BLaER1 (cell line): ENCODE measurements around the gene OTOS.

Experiments used
- H3K27ac ChIP-seq: shearing (Covaris generic); formaldehyde crosslinking; 2 replicates; pipeline ENCODE4 v1.8.1; 2022
- H3K27me3 ChIP-seq: shearing (Covaris generic); formaldehyde crosslinking; 2 replicates; pipeline ENCODE4 v1.8.1; 2022
- H3K36me3 ChIP-seq: shearing (Covaris generic); formaldehyde crosslinking; 2 replicates; pipeline ENCODE4 v1.8.1; 2022
- H3K4me1 ChIP-seq: shearing (Covaris generic); formaldehyde crosslinking; 2 replicates; pipeline ENCODE4 v1.8.1; 2022
- H3K4me2 ChIP-seq: shearing (Covaris generic); formaldehyde crosslinking; 2 replicates; pipeline ENCODE4 v1.8.1; 2022
- H3K4me3 ChIP-seq: shearing (Covaris generic); formaldehyde crosslinking; 2 replicates; pipeline ENCODE4 v1.8.1; 2022
- H3K9ac ChIP-seq: shearing (Covaris generic); formaldehyde crosslinking; 2 replicates; pipeline ENCODE4 v1.8.1; 2022
- H3K9me3 ChIP-seq: shearing (Covaris generic); formaldehyde crosslinking; 2 replicates; pipeline ENCODE4 v1.8.1; 2022
- H4K20me1 ChIP-seq: shearing (Covaris generic); formaldehyde crosslinking; 2 replicates; pipeline ENCODE4 v1.8.1; 2022
- Cebpa-rat ChIP-seq: shearing (Covaris generic); IDR thresholded peaks from 2 replicates; pipeline ENCODE4 v1.8.1; 2022

OTOS gene

GRCh38 chr2:240162939-240163714 lies 22.7 kb upstream of the OTOS start:
- no peaks in the 10 kb centered on the region for H3K4me1 ChIP-seq
- no peak for TF ChIP-seq Cebpa-rat
- no peak overlapping the region for H3K4me2 ChIP-seq
- no peaks in the 10 kb centered on the region for H3K9me3 ChIP-seq
- no peak overlapping the region for H3K9ac ChIP-seq
- H3K27me3 ChIP-seq: no peaks in the 10 kb centered on the region
- H3K4me3 ChIP-seq: no peak overlapping the region
- no peaks in the 10 kb centered on the region for H3K36me3 ChIP-seq
- no peaks in the 10 kb centered on the region for H4K20me1 ChIP-seq
- H3K27ac ChIP-seq: no peak overlapping the region

GRCh38 chr2:240162531-240162930 lies 22.1 kb upstream of the OTOS start:
- Histone ChIP-seq H3K9me3 (no peaks in the 10 kb centered on the region), H3K27ac (no peak overlapping the region), H3K27me3 (no peaks in the 10 kb centered on the region), H3K9ac (no peak overlapping the region), H3K4me2 (no peak overlapping the region), H3K4me1 (no peaks in the 10 kb centered on the region), H4K20me1 (no peaks in the 10 kb centered on the region), H3K4me3 (no peak overlapping the region), H3K36me3 (no peaks in the 10 kb centered on the region)
- no peak for TF ChIP-seq Cebpa-rat

- Histone ChIP-seq H3K27me3 (no peaks in the 10 kb centered on the region), H3K9me3 (no peaks in the 10 kb centered on the region), H3K4me3 (no peak overlapping the region), H3K4me1 (no peaks in the 10 kb centered on the region), H3K36me3 (no peaks in the 10 kb centered on the region), H3K27ac (no peak overlapping the region), H3K9ac (no peak overlapping the region), H3K4me2 (no peak overlapping the region), H4K20me1 (no peaks in the 10 kb centered on the region)
- TF ChIP-seq Cebpa-rat: no peak
These were observed 21.6 kb upstream of the OTOS start for GRCh38 chr2:240162032-240162431.

GRCh38 chr2:240161087-240161750 lies 20.8 kb upstream of the OTOS start:
- Histone ChIP-seq H3K9ac (no peak overlapping the region), H3K4me2 (no peak overlapping the region), H3K27ac (no peak overlapping the region), H3K27me3 (no peaks in the 10 kb centered on the region), H4K20me1 (no peaks in the 10 kb centered on the region), H3K9me3 (no peaks in the 10 kb centered on the region), H3K4me3 (no peak overlapping the region), H3K36me3 (no peaks in the 10 kb centered on the region), H3K4me1 (no peaks in the 10 kb centered on the region)
- TF ChIP-seq Cebpa-rat: no peak

GRCh38 chr2:240160291-240161086 lies 20.0 kb upstream of the OTOS start:
- no peaks in the 10 kb centered on the region for H3K4me1 ChIP-seq
- H3K9ac ChIP-seq: no peak overlapping the region
- no peaks in the 10 kb centered on the region for H3K36me3 ChIP-seq
- no peaks in the 10 kb centered on the region for H4K20me1 ChIP-seq
- H3K27me3 ChIP-seq: no peaks in the 10 kb centered on the region
- no peak overlapping the region for H3K4me2 ChIP-seq
- no peak for TF ChIP-seq Cebpa-rat
- no peak overlapping the region for H3K27ac ChIP-seq
- no peaks in the 10 kb centered on the region for H3K9me3 ChIP-seq
- H3K4me3 ChIP-seq: no peak overlapping the region

GRCh38 chr2:240159251-240159839 lies 18.9 kb upstream of the OTOS start:
- Histone ChIP-seq H3K4me1 (no peaks in the 10 kb centered on the region), H3K27me3 (no peaks in the 10 kb centered on the region)
- no peak for TF ChIP-seq Cebpa-rat

GRCh38 chr2:240157147-240157470 lies 16.7 kb upstream of the OTOS start:
- no peak overlapping the region for H3K4me3 ChIP-seq
- H3K4me1 ChIP-seq: no peaks in the 10 kb centered on the region
- no peaks in the 10 kb centered on the region for H4K20me1 ChIP-seq
- no peak overlapping the region for H3K9ac ChIP-seq
- H3K9me3 ChIP-seq: no peaks in the 10 kb centered on the region
- no peaks in the 10 kb centered on the region for H3K36me3 ChIP-seq
- TF ChIP-seq Cebpa-rat: no peak
- no peaks in the 10 kb centered on the region for H3K27me3 ChIP-seq
- no peak overlapping the region for H3K27ac ChIP-seq
- H3K4me2 ChIP-seq: no peak overlapping the region

More at GRCh38 chr2:240159251-240159839, 18.9 kb upstream of the OTOS start:
- H3K4me3 ChIP-seq: no peak overlapping the region
- H3K27ac ChIP-seq: no peak overlapping the region
- H3K9me3 ChIP-seq: no peaks in the 10 kb centered on the region
- H4K20me1 ChIP-seq: no peaks in the 10 kb centered on the region
- no peak overlapping the region for H3K4me2 ChIP-seq
- H3K36me3 ChIP-seq: no peaks in the 10 kb centered on the region
- H3K9ac ChIP-seq: no peak overlapping the region

- Histone ChIP-seq H3K9ac (no peak overlapping the region), H3K36me3 (no peaks in the 10 kb centered on the region), H3K4me1 (no peaks in the 10 kb centered on the region), H3K9me3 (no peaks in the 10 kb centered on the region), H3K27ac (no peak overlapping the region), H4K20me1 (no peaks in the 10 kb centered on the region), H3K4me3 (no peak overlapping the region), H3K4me2 (no peak overlapping the region), H3K27me3 (no peaks in the 10 kb centered on the region)
- no peak for TF ChIP-seq Cebpa-rat
These were observed 16.1 kb upstream of the OTOS start for GRCh38 chr2:240156435-240157146.

- Histone ChIP-seq H3K4me1 (no peaks in the 10 kb centered on the region), H3K27ac (no peak overlapping the region), H3K27me3 (no peaks in the 10 kb centered on the region), H3K9ac (no peak overlapping the region), H3K9me3 (no peaks in the 10 kb centered on the region), H4K20me1 (no peaks in the 10 kb centered on the region), H3K36me3 (no peaks in the 10 kb centered on the region), H3K4me3 (no peak overlapping the region), H3K4me2 (no peak overlapping the region)
- no peak for TF ChIP-seq Cebpa-rat
These were observed 15.4 kb upstream of the OTOS start for GRCh38 chr2:240155745-240156390.
